Left colon (tissue), 2 donors: ENCODE data around the gene CENPN. TPM values are rescaled to one million over a fixed set of nuclear protein-coding genes. Genes with fewer than 3 reads are reported as not detected.

ENCODE experiments used
- ATAC-seq: fragments of 200-7000 bp; cut with Tn5 transposase; one replicate; pipeline ENCODE4 v1.9.1; 2020; ENCODE audit warnings: mild to moderate bottlenecking, moderate library complexity
- DNase-seq, 2 donors: peaks; one replicate each; pipeline ENCODE4 v3.0.0-alpha.2; 2020
- intact Hi-C, 2 donors: fragments of 100-400 bp; cut with DNase I in 1 of 2; cut with micrococcal nuclease in 1 of 2; formaldehyde crosslinking; loops; one replicate each; pipeline versions ENCODE4 v1.11.2 to v1.14.0; 2022; cut with DNase I, micrococcal nuclease
- total RNA-seq, 2 donors: library from RNA; stranded (reverse); fragmentation: NEBNext Ultra II Directional; extraction: Animal tissue kit (Norgen Biotek cat#: 25700); gene quantifications; one replicate each; pipeline ENCODE4 v1.2.1, GENCODE V29; 2021
- donor health status: DM: no; HTN: no; CAD: no.
- donor health status: DM: yes; HTN: yes; CAD: no.

Gene CENPN
- total RNA-seq, 2 donors from 2014 or later: 7.7 to 9.7 TPM

DNA sequence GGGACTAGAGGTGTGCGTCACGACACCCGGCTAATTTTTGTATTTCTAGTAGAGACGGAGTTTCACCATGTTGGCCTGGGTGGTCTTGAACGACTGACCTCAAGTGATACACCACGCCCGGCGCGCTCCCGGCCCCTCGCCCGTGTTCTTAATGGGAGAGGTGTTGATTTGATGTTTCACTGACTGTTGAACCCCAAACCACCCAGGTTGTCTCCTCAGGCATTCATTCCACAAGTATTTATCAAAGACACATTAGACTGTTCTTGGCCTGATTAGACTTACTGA lies 1.4 kb downstream of the CENPN start:
- no peak for ATAC-seq
- intact Hi-C loops: no loop called here
- DNase-seq: peak; percentile 31 to 44

DNA sequence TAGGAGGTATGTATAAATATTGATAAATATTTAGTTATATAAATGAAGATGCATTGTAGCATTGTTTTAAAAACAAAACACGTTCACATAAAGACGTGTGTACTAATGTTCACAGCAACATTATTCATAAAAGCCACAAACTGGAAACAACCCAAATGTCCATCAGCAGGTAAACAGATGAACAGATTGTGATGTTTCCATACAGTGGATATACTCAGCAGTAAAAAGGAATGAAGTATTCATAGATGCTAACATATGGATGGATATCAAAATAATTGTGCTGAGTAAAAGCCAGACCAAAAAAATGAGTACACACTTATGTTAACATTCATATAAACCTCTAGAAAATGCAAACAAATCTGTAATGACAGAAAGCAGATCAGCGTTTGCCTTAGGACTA lies 6.0 kb downstream of the CENPN start:
- DNase-seq (no peak), ATAC-seq (no peak)
- intact Hi-C loops: no loop called here

DNA sequence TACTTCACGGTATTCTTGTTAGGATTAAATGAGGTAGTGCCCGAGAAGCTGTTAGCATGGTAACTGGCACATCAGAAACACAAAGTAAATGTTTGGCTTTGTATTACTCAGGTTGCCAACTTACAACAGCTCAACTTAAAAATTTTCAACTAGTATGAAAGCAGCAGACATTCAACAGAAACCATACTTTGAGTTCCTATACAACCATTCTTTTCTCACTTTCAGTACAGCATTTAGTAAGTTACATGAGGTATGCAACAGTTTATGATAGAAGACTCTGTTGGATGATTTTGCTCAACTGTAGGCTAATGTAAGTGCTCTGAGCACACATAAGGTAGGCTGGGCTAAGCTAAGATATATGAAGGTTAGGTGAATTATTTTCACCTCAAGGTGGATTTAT lies 7.7 kb downstream of the CENPN start:
- ATAC-seq: no peak
- intact Hi-C loops: no loop called here
- no peak for DNase-seq

DNA sequence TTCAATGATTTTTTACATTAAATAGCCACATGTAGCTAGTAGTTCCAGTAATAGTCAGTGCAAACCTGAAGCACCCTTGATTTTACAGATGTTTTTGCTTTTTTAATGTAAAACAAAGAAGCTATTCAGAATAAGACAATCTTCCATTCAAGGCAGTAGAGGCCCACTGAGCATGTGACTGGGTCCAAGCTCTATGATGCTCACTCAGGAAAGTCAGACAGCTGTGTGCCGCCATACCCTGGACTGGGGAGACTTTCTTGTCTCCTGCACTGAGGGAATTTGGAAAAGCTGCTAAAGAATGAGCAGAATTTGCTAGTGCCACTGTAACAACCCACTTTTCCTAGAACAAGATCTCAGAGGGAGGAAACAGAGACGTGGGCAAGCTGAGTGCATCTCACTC lies 11.5 kb downstream of the CENPN start:
- DNase-seq (no peak), ATAC-seq (no peak)
- intact Hi-C loops: no loop called here

DNA sequence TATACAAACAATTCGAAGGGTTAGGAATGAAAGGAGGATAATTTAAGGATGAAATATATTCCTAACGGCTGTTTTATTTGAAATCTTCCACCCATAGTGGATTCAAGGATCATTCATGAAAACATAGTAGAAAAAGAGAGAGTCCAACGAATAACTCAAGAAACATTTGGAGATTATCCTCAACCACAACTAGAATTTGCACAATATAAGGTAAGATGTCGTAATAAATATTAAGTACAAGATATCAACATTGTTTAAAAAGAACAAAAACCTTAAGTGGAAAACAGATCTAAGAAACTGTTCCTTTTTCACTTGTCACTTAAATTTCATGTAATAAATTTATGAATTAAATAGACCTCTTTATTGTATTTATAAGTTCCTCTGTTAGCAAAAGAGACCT lies 19.4 kb downstream of the CENPN start:
- no peak for ATAC-seq
- intact Hi-C loops: no loop called here
- no peak for DNase-seq

DNA sequence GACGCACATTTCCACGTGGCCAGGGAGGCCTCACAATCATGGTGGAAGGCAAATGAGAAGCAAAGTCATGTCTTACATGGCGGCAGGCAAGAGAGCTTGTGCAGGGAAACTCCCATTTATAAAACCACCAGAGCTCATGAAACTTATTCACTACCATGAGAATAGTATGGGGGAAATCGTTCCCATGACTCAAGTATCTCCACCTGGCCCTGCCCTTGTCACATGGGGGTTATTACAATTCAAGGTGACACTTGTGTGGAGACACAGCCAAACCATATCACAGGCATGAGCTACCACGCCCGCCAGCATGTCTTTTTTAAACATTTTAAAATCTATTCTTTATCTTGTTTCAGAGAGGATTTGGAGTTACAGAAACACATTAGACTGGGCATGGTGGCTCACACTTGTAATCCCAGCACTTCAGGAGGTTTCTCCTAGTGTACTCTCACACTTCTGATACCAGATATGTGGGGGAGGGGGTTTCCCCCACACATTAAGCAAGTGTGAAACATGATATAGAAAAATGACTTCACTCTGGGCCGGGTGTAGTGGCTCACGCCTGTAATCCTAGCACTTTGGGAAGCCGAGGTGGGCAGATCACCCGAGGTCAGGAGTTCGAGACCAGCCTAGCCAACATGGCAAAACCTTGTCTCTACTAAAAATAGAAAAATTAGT lies 23.1 kb downstream of the CENPN start:
- DNase-seq (no peak), ATAC-seq (no peak)
- intact Hi-C loops: no loop called here

DNA sequence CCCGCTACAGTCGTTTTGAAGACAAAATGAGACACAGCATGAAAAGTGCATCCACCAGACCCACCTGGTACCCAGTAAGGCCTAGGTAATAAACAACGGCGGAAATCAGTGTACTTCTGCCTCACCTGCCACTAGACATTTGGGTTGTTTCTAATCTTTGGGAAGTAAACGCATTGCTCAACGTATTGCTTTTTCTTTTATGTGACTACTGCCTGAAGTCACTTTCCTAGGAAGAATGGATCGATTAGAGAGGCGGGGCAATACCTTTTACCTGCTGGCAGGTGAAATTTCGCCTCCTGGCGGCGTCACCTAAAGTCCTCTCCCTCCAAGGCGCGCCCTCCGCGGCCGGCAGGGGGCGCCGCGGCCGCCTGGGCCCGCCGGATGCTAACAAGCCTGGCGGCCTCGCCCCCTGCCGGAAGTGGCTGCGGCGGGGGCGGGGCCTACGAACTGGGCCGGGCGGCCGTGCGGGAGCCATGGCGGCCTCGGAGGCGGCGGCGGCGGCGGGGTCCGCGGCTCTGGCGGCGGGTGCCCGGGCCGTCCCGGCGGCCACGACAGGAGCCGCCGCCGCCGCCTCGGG lies 28.5 kb downstream of the CENPN start, which contains the start of gene ATMIN:
ATMIN (plus strand) TSS at position 445 of the 577 bp plus-strand sequence; CDS start at position 474, 29 bp downstream.
- ATAC-seq (peak; percentile 98), DNase-seq (peak; percentile 74 to 92)
- intact Hi-C loops: no loop called here

DNA sequence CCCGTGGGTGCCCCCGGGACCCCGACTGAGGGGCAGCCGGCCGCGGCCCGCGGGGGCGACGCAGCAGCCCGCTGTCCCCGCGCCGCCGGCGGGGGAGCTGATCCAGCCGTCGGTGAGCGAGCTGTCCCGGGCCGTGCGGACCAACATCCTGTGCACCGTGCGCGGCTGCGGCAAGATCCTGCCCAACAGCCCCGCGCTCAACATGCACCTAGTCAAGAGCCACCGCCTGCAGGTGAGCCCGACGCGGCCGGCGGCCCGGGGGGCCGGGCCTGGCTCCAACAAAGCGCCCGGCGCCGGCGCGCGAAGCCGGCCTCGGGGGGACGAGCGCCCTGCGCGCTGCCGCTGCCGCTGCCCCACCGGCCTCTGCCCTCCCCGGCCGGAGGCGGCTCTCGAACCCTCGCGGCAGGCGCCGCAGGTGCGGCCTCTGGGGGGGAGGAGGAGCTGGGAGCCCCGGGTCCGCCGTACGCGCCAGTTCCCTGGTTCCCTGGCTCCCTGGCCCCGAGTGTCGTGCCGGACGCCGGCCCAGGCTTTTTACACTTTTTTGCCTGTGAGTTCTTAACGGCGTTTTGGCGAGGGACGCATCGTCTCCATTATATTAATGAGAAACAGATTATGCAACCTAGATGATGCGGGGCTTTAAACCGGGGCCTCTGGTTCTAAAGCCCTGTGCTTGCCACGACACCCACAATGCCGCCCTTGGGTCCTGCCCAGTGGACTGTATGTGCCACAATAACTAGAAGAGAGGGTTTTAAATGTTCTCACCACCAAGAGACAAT lies 29.1 kb downstream of the CENPN start:
- peak; percentile 50 for ATAC-seq
- intact Hi-C loops: no loop called here
- DNase-seq: peak; percentile 28 to 57

DNA sequence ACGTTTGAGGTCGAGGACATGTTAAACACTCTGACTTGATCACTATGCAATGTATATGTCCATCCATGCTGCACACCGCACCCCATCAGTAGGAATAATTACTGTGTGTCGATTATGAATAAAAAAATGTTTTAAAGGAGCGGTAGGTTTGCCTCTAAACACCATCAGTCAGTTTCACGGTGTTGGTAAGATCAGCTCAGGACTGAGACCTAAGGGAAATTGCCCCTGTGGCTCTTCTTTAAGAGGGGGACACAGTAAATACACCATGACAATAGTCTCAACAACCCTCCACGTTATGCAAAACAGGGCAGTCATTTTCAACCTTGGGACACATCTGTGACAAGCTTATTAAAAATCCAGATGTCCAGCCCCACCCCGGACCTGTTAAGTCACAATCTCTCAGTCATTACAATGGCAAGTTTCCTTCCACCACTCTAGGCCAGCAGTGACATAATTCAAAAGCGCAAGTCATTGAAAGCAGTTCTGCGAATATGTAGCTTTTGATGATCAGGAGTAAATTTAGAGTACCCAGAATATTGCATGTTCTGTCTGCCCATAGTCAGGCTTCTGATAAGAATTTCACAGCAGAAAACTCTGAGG lies 29.8 kb downstream of the CENPN start:
- intact Hi-C loops: no loop called here
- DNase-seq: peak in 1 of 2 donors; percentile 8
- ATAC-seq: peak; percentile 21

DNA sequence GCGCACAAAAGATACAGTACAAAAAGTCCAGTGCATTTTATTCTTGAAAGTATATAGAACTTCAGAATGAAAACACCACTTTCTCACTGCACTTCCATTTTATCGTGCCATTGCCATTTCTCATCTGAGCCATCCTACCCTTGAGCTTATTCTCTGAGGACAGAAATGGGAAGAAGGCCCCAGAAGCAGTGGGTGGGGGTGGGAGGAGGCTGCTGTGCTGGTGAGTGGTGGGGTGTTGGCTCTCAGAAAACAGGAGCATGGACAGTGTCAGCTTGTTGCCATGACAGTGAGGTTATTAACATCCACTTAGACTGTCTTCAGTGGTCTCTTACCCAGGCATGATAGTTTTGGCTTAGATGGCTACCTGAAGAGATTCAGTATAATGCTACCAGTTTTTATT lies 33.1 kb downstream of the CENPN start:
- ATAC-seq (no peak), DNase-seq (no peak)
- intact Hi-C loops: no loop called here

DNA sequence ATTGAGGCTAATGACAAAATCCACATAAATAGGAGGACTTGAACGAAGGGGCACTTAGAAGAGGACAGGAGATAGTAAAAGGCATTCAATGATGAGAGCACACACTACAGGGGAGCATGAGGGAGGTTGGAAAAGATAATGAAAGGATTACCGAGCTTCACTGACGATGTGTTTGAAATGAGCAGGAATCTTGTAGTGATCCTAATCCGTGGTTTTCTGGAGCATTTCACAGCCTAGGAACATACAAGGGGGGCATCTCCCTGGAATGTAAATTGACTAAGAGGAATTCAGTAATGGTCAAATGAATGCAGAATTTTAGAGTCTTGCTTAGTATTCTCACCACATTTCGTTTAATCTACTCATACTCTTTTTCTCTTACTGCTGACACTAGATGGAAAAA lies 33.8 kb downstream of the CENPN start:
- ATAC-seq: no peak
- intact Hi-C loops: no loop called here
- no peak for DNase-seq

DNA sequence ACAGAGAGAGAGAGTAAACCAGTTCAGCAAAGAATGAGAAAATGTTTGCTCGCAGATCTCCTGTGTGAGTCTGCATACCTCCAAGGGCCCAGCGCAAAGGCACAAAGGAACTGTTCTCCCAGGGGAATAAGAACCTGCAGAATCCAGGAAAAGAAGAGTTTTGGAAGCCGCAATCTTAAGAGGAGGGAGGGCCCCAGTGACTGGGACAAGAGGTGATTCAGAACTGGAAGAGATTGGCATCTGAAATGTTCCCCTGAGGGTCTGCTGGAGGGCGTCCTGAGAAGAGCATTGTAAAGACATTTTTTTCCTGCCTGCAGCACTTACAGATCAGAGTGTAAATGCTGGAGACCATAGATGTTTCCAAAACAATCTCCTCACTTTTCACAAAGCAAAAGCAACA lies 34.7 kb downstream of the CENPN start:
- ATAC-seq (no peak), DNase-seq (no peak)
- intact Hi-C loops: no loop called here

DNA sequence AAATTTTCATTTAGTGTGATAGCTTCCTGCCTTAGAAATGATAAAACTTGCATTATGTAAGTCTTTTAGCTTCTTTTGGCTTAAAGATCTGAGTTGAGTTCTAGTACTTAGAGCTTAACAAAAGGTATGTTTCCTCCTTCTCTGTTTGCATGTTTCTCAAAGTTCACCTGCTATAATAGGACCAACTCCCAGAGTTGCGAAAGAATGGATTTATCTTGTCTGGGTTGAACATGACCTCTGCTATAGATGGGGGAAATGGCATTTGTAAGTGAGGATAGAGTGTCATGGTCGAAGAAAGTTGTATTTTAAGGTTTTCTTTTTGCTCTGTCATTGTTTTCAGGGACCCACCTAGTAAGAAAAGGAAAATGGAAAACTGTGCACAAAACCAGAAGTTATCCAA lies 35.8 kb downstream of the CENPN start:
- DNase-seq (no peak), ATAC-seq (no peak)
- intact Hi-C loops: no loop called here

DNA sequence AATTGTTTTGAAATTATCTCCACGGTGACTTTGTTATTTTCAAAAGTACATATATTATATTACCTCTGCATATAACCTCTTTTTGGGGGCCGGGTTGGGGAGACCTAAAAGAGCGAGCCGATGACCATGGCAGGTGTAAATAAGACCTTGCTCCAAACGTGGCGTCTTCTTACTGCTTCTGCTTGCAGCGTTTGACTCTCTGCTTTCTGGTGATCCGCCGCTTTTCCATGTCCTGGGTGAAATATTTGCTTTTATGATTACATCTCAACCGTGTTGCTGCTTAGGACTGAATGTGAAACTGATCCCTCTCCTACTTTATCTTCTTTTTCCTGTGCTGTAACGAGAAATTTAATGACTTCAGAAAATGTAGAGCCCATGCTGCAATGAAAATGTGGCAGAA lies 46.7 kb downstream of the CENPN start:
- intact Hi-C loops: no loop called here
- no peak for ATAC-seq
- DNase-seq: no peak

DNA sequence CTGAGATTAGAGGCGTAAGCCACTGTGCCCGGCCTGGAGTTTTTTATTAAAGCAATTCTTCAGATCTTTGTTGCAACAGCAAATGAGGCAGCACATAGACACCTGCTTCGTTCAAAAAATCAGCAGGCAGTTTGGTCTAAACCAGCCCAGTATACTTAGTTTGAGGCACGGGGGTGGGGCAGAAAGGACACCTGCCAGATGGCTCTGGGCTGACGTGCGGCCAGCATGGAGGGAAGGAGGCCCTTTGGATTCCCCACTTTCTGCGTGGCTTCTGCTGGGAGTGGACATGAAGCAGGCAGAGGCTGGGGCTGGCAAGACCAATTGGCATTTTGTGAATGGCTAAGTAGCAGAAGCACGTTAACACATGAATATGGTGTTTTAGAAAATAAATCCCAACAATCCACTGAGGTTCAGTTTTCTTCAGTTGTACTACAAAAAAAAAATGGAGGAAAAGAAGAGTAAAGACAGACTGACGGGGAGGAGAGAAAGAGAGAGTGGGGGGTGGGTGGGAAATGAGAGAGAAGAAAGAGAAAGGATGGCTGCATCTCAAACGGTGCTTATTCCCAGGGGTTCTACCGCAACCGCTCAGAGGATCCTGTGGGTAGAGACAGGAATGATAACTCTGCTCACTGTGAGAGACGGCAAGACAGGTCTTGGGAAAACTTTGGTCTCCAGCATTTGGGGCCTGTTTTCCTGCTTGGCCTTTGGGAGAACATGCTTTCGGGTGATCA lies 53.7 kb downstream of the CENPN start:
- intact Hi-C loops: no loop called here
- ATAC-seq (no peak), DNase-seq (no peak)

DNA sequence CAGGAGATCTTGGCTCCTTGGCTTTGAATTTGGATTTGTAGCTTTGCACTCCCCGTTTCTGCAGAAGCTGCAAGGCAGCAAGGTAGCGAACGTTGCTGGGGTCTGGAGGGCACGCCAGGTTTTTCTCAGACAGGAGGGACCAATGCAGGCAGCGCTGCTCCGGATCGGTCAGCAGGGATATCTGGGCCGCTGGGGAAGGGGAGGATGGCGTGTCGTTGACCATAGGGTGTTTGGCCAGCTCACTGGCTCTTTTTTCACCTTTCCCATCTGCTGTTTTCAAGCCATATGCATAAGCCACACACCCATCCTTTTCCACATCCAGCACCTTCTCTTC lies 54.3 kb downstream of the CENPN start:
- DNase-seq: no peak
- no peak for ATAC-seq

DNA sequence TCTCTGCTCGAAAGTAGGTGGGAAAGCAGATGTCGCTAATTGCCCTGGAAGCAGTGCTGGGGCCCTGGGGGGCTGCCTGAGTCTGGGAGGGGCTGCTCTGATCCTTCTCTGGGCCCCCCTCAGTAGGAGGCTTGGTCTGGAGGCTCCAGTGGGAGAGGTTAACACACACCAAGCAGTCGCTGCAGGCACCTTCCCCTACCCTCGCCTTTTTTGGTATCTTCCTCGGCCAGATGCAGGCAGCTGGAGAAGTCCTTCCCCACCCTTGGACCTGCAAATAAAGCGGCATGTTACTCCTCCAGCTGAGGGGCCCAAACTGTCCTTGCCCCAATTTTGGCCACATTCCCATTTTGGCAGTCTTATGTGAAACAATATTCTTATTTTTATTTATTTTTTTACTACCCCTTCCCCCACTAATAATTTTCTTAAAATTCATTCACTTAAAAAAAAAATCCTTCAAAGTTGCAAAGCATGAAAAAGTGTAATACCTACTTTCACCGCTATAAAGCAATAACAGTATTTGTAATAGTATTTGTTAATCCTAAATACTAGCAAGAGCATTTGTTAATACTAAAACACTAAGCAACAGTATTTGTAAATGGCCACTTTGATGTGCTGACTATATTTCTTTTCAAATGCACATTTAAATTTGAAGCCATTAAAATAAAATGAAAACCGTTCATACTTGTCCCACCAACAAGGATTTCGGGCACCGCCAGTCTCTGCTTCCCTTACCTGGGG lies 55.0 kb downstream of the CENPN start:
- DNase-seq (no peak), ATAC-seq (no peak)
- intact Hi-C loops: no loop called here

More for the DNA sequence above, 54.3 kb downstream of the CENPN start:
- intact Hi-C loops: no loop called here

DNA sequence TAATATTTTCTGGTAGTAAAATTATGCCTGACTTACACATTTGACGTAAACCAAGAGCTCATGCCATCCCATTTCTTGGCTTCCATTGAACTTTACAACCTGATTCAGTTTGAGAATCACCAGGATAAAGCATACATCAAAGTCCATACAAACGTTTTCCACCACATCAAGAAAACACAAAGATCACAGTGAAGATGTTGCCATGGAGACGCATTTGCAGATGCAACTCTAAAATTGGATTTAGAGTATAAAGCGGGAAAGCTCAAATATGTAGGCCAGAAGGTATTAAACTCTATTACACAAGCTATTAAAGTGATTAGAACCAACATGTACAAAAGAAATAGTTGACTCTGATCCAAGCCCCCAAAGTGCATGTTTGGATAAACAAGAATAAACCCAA lies 59.7 kb downstream of the CENPN start:
- ATAC-seq: no peak
- DNase-seq: no peak
- intact Hi-C loops: no loop called here

DNA sequence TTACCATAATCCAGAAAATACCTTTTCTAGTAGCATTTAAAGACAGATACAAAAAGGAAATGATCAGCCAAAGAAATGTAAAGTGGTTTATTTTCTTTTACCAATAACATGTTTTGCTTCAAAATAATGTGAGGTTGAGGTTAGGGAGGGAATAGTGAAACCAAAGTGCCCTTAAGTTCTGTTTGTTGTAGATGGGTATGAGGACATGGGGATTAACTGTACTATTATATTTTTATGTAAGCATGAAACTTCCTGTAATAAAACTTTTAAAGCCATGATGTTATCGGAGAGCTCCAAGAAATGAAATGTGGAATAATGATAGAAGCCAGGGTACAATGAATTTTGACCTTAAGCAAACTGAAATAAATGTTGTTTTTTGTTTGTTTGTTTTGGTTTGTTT lies 60.2 kb downstream of the CENPN start:
- intact Hi-C loops: no loop called here
- ATAC-seq (no peak), DNase-seq (no peak)
